HepG2 (cell line): ENCODE measurements around the gene TYW1B. TPM values are rescaled to one million over a fixed set of nuclear protein-coding genes. Genes with fewer than 3 reads are reported as not detected.
A peak's percentile ranks its signal among the peaks of the same experiment; 100 is the strongest.

Experiments used
- ATAC-seq: fragments of 200-7000 bp; cut with Tn5 transposase; 3 replicates; pipeline ENCODE4 v1.9.1; 2020; ENCODE audit warnings: mild to moderate bottlenecking, moderate library complexity
- BruUV-seq: library from RNA; stranded (reverse); fragments of 400-500 nt; replicated peaks from 2 replicates; lab custom pipeline; 2021; lab: Mats Ljungman, UMichigan
- CTCF ChIA-PET: fragments of 300-600 bp; formaldehyde crosslinking; extraction: SDS; loops from one replicate; lab custom pipeline; 2021; ENCODE audit warnings: low total read pairs, inconsistent platforms, low intra/inter-chr PET ratio; lab: Yijun Ruan, JAX
- POLR2A ChIA-PET: fragments of 350-600 bp; sonication (Branson Sonifier 250); formaldehyde crosslinking; loops from one replicate; lab custom pipeline; 2020; ENCODE audit warnings: antibody characterized with exemption, inconsistent platforms; lab: Yijun Ruan, JAX
- DNase-seq: peaks from one replicate; pipeline ENCODE4 v3.0.0-alpha.2; 2015; ENCODE audit warnings: low spot score
- FAIRE-seq: peaks from 3 replicates; lab custom pipeline; 2011; peaks lifted over from hg19 to GRCh38; lab: Jason Lieb, UNC
- H2AFZ ChIP-seq: one replicate; pipeline ENCODE4 v1.6.1; 2011; ENCODE audit warnings: low read length, inconsistent platforms
- H3K27ac ChIP-seq: fragments of 300-600 bp; 3 replicates; pipeline ENCODE4 v1.8.0; 2011; ENCODE audit warnings: mixed run types, mild to moderate bottlenecking, mixed read lengths, low read length, inconsistent platforms; ENCODE audit not compliant: insufficient read depth; ENCODE audit errors: extremely low read length
- H3K27me3 ChIP-seq, 2 experiments: fragments of 200-600 bp in 1 of 2; 2 replicates in 1 of 2; 3 replicates in 1 of 2; pipeline versions ENCODE4 v1.6.0 to v1.8.0; 2011; ENCODE audit warnings: low read length in 2 of 2, mild to moderate bottlenecking in 2 of 2, moderate library complexity in 2 of 2, inconsistent platforms in 1 of 2; ENCODE audit not compliant: insufficient read depth in 2 of 2, control insufficient read depth in 1 of 2
- H3K36me3 ChIP-seq, 2 experiments: fragments of 200-600 bp in 1 of 2; replicated peaks in 1 of 2; 2 replicates in 1 of 2; 3 replicates in 1 of 2; pipeline versions ENCODE4 v1.5.1 to v1.8.0; 2011; ENCODE audit warnings: low read length in 2 of 2, inconsistent platforms in 1 of 2; ENCODE audit not compliant: insufficient read depth in 2 of 2, control insufficient read depth in 1 of 2
- H3K4me1 ChIP-seq: 2 replicates; pipeline ENCODE4 v1.5.1; 2012; ENCODE audit warnings: low read length, inconsistent platforms; ENCODE audit not compliant: insufficient read depth
- H3K4me2 ChIP-seq: 2 replicates; pipeline ENCODE4 v1.6.0; 2011; ENCODE audit warnings: low read depth, low read length, inconsistent platforms
- H3K4me3 ChIP-seq, 3 experiments: fragments of 200-600 bp in 1 of 3; sonication (generic), shearing (Covaris generic) in 1 of 3; replicated peaks in 1 of 3; 2 replicates each; pipeline ENCODE4 v1.5.1; 2011 to 2016; ENCODE audit warnings: low read length in 3 of 3, inconsistent platforms in 2 of 3, low read depth in 2 of 3, mild to moderate bottlenecking in 2 of 3, control low read depth in 1 of 3, mixed read lengths in 1 of 3; ENCODE audit not compliant: insufficient read depth in 1 of 3
- H3K79me2 ChIP-seq: one replicate; pipeline ENCODE4 v1.6.1; 2011; ENCODE audit warnings: low read length, inconsistent platforms; ENCODE audit not compliant: insufficient read depth
- H3K9ac ChIP-seq: 2 replicates; pipeline ENCODE4 v1.6.0; 2011; ENCODE audit warnings: mild to moderate bottlenecking, low read depth, low read length, inconsistent platforms; ENCODE audit not compliant: insufficient read depth
- H3K9me3 ChIP-seq: 2 replicates; pipeline ENCODE4 v1.5.1; 2012; ENCODE audit warnings: mild to moderate bottlenecking, low read length
- H4K20me1 ChIP-seq: 2 replicates; pipeline ENCODE4 v1.6.0; 2011; ENCODE audit warnings: inconsistent platforms, mild to moderate bottlenecking, low read length, moderate library complexity; ENCODE audit not compliant: insufficient read depth
- BHLHE40 ChIP-seq: IDR thresholded peaks from 2 replicates; pipeline ENCODE4 v1.6.1; 2011; ENCODE audit warnings: low read length, improper control_type of control experiment
- CBFB ChIP-seq: sonication (generic); formaldehyde crosslinking; IDR thresholded peaks from 2 replicates; pipeline ENCODE4 v1.4.0; 2020; ENCODE audit warnings: missing genetic modification reagents
- CBX2 ChIP-seq, 2 experiments: fragments of 200-600 bp in 1 of 2; sonication (generic); formaldehyde crosslinking in 1 of 2; IDR thresholded peaks; 2 replicates each; pipeline versions ENCODE4 v1.7.0 to v1.8.1; 2018 to 2022; ENCODE audit warnings: low read depth in 2 of 2, low read length in 1 of 2, mild to moderate bottlenecking in 1 of 2, missing genetic modification reagents in 1 of 2
- IRF2 ChIP-seq: IDR thresholded peaks from 2 replicates; pipeline ENCODE4 v1.6.1; 2018; ENCODE audit warnings: missing genetic modification reagents, missing compliant biosample characterization
- KMT2B ChIP-seq: IDR thresholded peaks from 2 replicates; pipeline ENCODE4 v1.6.1; 2016; ENCODE audit warnings: missing genetic modification reagents, missing compliant biosample characterization
- MIXL1 ChIP-seq: IDR thresholded peaks from 2 replicates; pipeline ENCODE4 v1.6.1; 2016
- MYC ChIP-seq: sonication (generic); formaldehyde crosslinking; IDR thresholded peaks from 2 replicates; pipeline ENCODE4 v1.9.0; 2021; ENCODE audit warnings: missing genetic modification reagents, borderline replicate concordance
- PAWR ChIP-seq: sonication (generic); formaldehyde crosslinking; IDR thresholded peaks from 2 replicates; pipeline ENCODE4 v1.4.0; 2020; ENCODE audit warnings: missing genetic modification reagents, mild to moderate bottlenecking, borderline replicate concordance
- TAF15 ChIP-seq: fragments of 200-400 bp; formaldehyde crosslinking; IDR thresholded peaks from one replicate; pipeline ENCODE4 v1.6.1; 2018; ENCODE audit warnings: mild to moderate bottlenecking, low read depth, low read length; ENCODE audit not compliant: poor library complexity, severe bottlenecking
- YEATS2 ChIP-seq: sonication (generic); formaldehyde crosslinking; IDR thresholded peaks from 2 replicates; pipeline ENCODE4 v1.4.0; 2020; ENCODE audit warnings: missing genetic modification reagents, borderline replicate concordance
- ZIK1 ChIP-seq: sonication (generic); formaldehyde crosslinking; IDR thresholded peaks from 2 replicates; pipeline ENCODE4 v1.5.0; 2020; ENCODE audit warnings: mild to moderate bottlenecking, low read depth, missing genetic modification reagents, borderline replicate concordance
- ZNF234 ChIP-seq: sonication (generic); formaldehyde crosslinking; conservative IDR thresholded peaks from 2 replicates; pipeline ENCODE4 v1.5.1; 2020; ENCODE audit warnings: mild to moderate bottlenecking, missing genetic modification reagents
- ZNF619 ChIP-seq: sonication (generic); formaldehyde crosslinking; IDR thresholded peaks from 2 replicates; pipeline ENCODE4 v1.4.0; 2020; ENCODE audit warnings: mild to moderate bottlenecking, missing genetic modification reagents
- WGBS: methylation state at CpG from one replicate; pipeline ENCODE4 v1.1.6; 2017; ENCODE audit warnings: low lambda C conversion rate; 5-methylcytosine and 5-hydroxymethylcytosine counted together
- in situ Hi-C: cut with HindIII; loops from 2 replicates; pipeline ENCODE4 v1.10.0; 2017; ENCODE audit warnings: low pct_unique_long_range_greater_than_20kb; ENCODE audit not compliant: extremely low pct_ligation_motif_present
- intact Hi-C: fragments of 100-400 bp; cut with micrococcal nuclease; formaldehyde crosslinking; loops from one replicate; pipeline ENCODE4 v1.10.0; 2022; ENCODE audit not compliant: unreplicated experiment
- polyA plus RNA-seq, 8 experiments: library from polyadenylated mRNA; depleted of rRNA in 3 of 8; stranded (reverse) in 7 of 8; unstranded in 1 of 8; fragments of >200 nt; fragmentation: Illumina TruSeq in 4 of 8; extraction: Trizol in 4 of 8; gene quantifications; 2 replicates each; pipeline versions ENCODE4 v1.2.1 to v1.2.3, GENCODE V29; 2011 to 2016; ENCODE audit warnings: low read depth in 4 of 8, missing spikeins in 1 of 8, mixed read lengths in 1 of 8; ENCODE audit not compliant: insufficient read depth in 1 of 8
- total RNA-seq, 5 experiments: library from RNA; depleted of rRNA; stranded (reverse); fragments of >200 nt; fragmentation: Illumina TruSeq; extraction: Trizol; gene quantifications; 2 replicates each; pipeline ENCODE4 v1.2.3, GENCODE V29; 2016; ENCODE audit warnings: low read depth in 1 of 5

Gene TYW1B
- total and polyA plus RNA-seq, 2 of the 13 experiments (the other 11 are each of a cell fraction or from before 2014, with no cell fraction given) = 2.0 to 5.5 TPM

GRCh38 chr7:72538856-72539255 lies 289.1 kb downstream of the TYW1B start:
- no peak overlapping the region for H3K4me2 ChIP-seq
- intact Hi-C loops (no loop called here), in situ Hi-C loops (no loop called here)
- DNase-seq (peak; percentile 17), ATAC-seq (no peak), FAIRE-seq (no peak)
- no peaks in the 10 kb centered on the region for H3K36me3 ChIP-seq
- H3K9ac ChIP-seq = no peak overlapping the region
- no TSS peak for BruUV-seq
- H3K27ac ChIP-seq = no peak overlapping the region
- ChIA-PET CTCF (no interaction called here), POLR2A (no interaction called here)
- 34% methylated on average over 4 of the region's 4 CpGs for WGBS
- no peaks in the 10 kb centered on the region for H3K79me2 ChIP-seq
- no peaks in the 10 kb centered on the region for H3K27me3 ChIP-seq
- no peak for TF ChIP-seq BHLHE40
- no peak for TF ChIP-seq ZNF619 (CRISPR knock-in tag)
- TF ChIP-seq TAF15 = no peak
- no peak for TF ChIP-seq YEATS2 (CRISPR knock-in tag)
- no peak for TF ChIP-seq IRF2 (CRISPR knock-in tag)
- TF ChIP-seq MYC (CRISPR knock-in tag) = no peak
- no peak for TF ChIP-seq MIXL1 (CRISPR knock-in tag)
- no peak for TF ChIP-seq CBX2 (IDR thresholded peaks at IDR 0.05; ENCODE audit: low read depth, low read length)
- no peak for TF ChIP-seq CBX2 (CRISPR knock-in tag; IDR thresholded peaks at IDR 0.05; ENCODE audit: low read depth)
- no peak for TF ChIP-seq ZIK1 (CRISPR knock-in tag)
- TF ChIP-seq KMT2B (CRISPR knock-in tag) = no peak
- no peak for TF ChIP-seq PAWR
- no peak for TF ChIP-seq CBFB (CRISPR knock-in tag)
- TF ChIP-seq ZNF234 (CRISPR knock-in tag) = no peak
- no peaks in the 10 kb centered on the region for H4K20me1 ChIP-seq
- H2AFZ ChIP-seq = no peak overlapping the region
- no peak overlapping the region for H3K4me3 ChIP-seq
- no peaks in the 10 kb centered on the region for H3K4me1 ChIP-seq
- no peaks in the 10 kb centered on the region for H3K9me3 ChIP-seq
